Liver (tissue), 9 donors: Measurements from ENCODE around the gene TFF1. TPM values are rescaled to one million over a fixed set of nuclear protein-coding genes. Genes with fewer than 3 reads are reported as not detected.
A peak's percentile ranks its signal among the peaks of the same experiment; 100 is the strongest.

Experiments
- DNase-seq: peaks from one replicate; pipeline ENCODE4 v3.0.0-alpha.2; 2017; ENCODE audit warnings: low spot score
- H3K27ac ChIP-seq, 2 donors: one replicate each; pipeline ENCODE4 v1.7.0; 2013; ENCODE audit warnings: inconsistent platforms in 2 of 2, low read length in 2 of 2, control low read depth in 1 of 2, low read depth in 1 of 2, mild to moderate bottlenecking in 1 of 2
- H3K27me3 ChIP-seq, 4 donors: one replicate each; pipeline versions ENCODE4 v1.6.1 to v1.7.0; 2013; ENCODE audit warnings: low read length in 3 of 4, inconsistent platforms in 1 of 4, mild to moderate bottlenecking in 1 of 4, moderate library complexity in 1 of 4; ENCODE audit not compliant: control insufficient read depth in 4 of 4, insufficient read depth in 4 of 4
- H3K36me3 ChIP-seq, 4 donors: one replicate each; pipeline versions ENCODE4 v1.6.1 to v1.7.0; 2013; ENCODE audit warnings: low read length in 3 of 4, mild to moderate bottlenecking in 3 of 4, low read depth in 1 of 4, moderate library complexity in 1 of 4; ENCODE audit not compliant: control insufficient read depth in 4 of 4, insufficient read depth in 3 of 4
- H3K4me1 ChIP-seq, 4 donors: one replicate each; pipeline versions ENCODE4 v1.6.1 to v1.7.0; 2013; ENCODE audit warnings: low read length in 3 of 4, mild to moderate bottlenecking in 3 of 4, moderate library complexity in 1 of 4; ENCODE audit not compliant: control insufficient read depth in 4 of 4, insufficient read depth in 4 of 4
- H3K4me3 ChIP-seq, 3 donors: one replicate each; pipeline versions ENCODE4 v1.6.1 to v1.7.0; 2013; ENCODE audit warnings: low read length in 3 of 3, control low read depth in 1 of 3, low read depth in 1 of 3, mild to moderate bottlenecking in 1 of 3
- H3K9ac ChIP-seq, 2 donors: one replicate each; pipeline ENCODE4 v1.7.0; 2013; ENCODE audit warnings: low read length in 2 of 2, mild to moderate bottlenecking in 2 of 2, moderate library complexity in 2 of 2, control low read depth in 1 of 2, low read depth in 1 of 2
- H3K9me3 ChIP-seq, 4 donors: one replicate each; pipeline versions ENCODE4 v1.6.1 to v1.7.0; 2013; ENCODE audit warnings: low read length in 3 of 4; ENCODE audit not compliant: control insufficient read depth in 4 of 4
- ATF3 ChIP-seq: IDR thresholded peaks from 2 replicates; pipeline ENCODE4 v1.6.1; 2016; ENCODE audit warnings: antibody characterized with exemption
- CTCF ChIP-seq: fragments of 150-350 bp; IDR thresholded peaks from 2 replicates; pipeline ENCODE4 v1.5.1; 2017; ENCODE audit warnings: improper control_type of control experiment, low read depth, low read length; ENCODE audit not compliant: missing input control
- EGR1 ChIP-seq, 2 donors: IDR thresholded peaks; 2 replicates each; pipeline ENCODE4 v1.6.1; 2016 to 2018; ENCODE audit warnings: antibody characterized with exemption in 2 of 2, low read depth in 2 of 2
- FOXA1 ChIP-seq: IDR thresholded peaks from 2 replicates; pipeline ENCODE4 v1.6.1; 2016; ENCODE audit warnings: antibody characterized with exemption
- FOXA2 ChIP-seq: IDR thresholded peaks from 2 replicates; pipeline ENCODE4 v1.6.1; 2016; ENCODE audit warnings: antibody characterized with exemption
- GABPA ChIP-seq, 2 donors: IDR thresholded peaks in 1 of 2; conservative IDR thresholded peaks in 1 of 2; 2 replicates each; pipeline ENCODE4 v1.6.1; 2016; ENCODE audit warnings: antibody characterized with exemption in 2 of 2, mild to moderate bottlenecking in 1 of 2, moderate library complexity in 1 of 2
- HNF4A ChIP-seq, 2 donors: conservative IDR thresholded peaks; 2 replicates each; pipeline ENCODE4 v1.6.1; 2016; ENCODE audit warnings: antibody characterized with exemption in 2 of 2, mild to moderate bottlenecking in 2 of 2
- HNF4G ChIP-seq: IDR thresholded peaks from 2 replicates; pipeline ENCODE4 v1.6.1; 2016; ENCODE audit warnings: antibody characterized with exemption
- JUND ChIP-seq, 2 donors: IDR thresholded peaks; 2 replicates each; pipeline ENCODE4 v1.6.1; 2016; ENCODE audit warnings: antibody characterized with exemption in 2 of 2
- MAX ChIP-seq: IDR thresholded peaks from 2 replicates; pipeline ENCODE4 v1.6.1; 2016; ENCODE audit warnings: antibody characterized with exemption
- NR2F2 ChIP-seq: IDR thresholded peaks from 2 replicates; pipeline ENCODE4 v1.6.1; 2016; ENCODE audit warnings: antibody characterized with exemption
- RAD21 ChIP-seq, 2 donors: IDR thresholded peaks; 2 replicates each; pipeline ENCODE4 v1.6.1; 2016; ENCODE audit warnings: antibody characterized with exemption in 2 of 2, mild to moderate bottlenecking in 2 of 2
- REST ChIP-seq: IDR thresholded peaks from 2 replicates; pipeline ENCODE4 v1.6.1; 2016; ENCODE audit warnings: antibody characterized with exemption, mild to moderate bottlenecking
- RXRA ChIP-seq, 2 donors: IDR thresholded peaks; 2 replicates each; pipeline ENCODE4 v1.6.1; 2017 to 2018; ENCODE audit warnings: antibody characterized with exemption in 2 of 2, mild to moderate bottlenecking in 1 of 2
- SP1 ChIP-seq: IDR thresholded peaks from 2 replicates; pipeline ENCODE4 v1.6.1; 2018; ENCODE audit warnings: antibody characterized with exemption, mild to moderate bottlenecking
- TAF1 ChIP-seq: conservative IDR thresholded peaks from 2 replicates; pipeline ENCODE4 v1.6.1; 2016; ENCODE audit warnings: antibody characterized with exemption, mild to moderate bottlenecking
- YY1 ChIP-seq: IDR thresholded peaks from 2 replicates; pipeline ENCODE4 v1.6.1; 2016; ENCODE audit warnings: antibody characterized with exemption, mild to moderate bottlenecking
- ZBTB33 ChIP-seq: IDR thresholded peaks from 2 replicates; pipeline ENCODE4 v1.6.1; 2016; ENCODE audit warnings: antibody characterized with exemption
- WGBS: extraction: QIAGEN DNeasy Blood & Tissue Kit; methylation state at CpG from one replicate; pipeline ENCODE4 v1.1.7; 2013; 5-methylcytosine and 5-hydroxymethylcytosine counted together
- polyA plus RNA-seq, 2 donors: library from polyadenylated mRNA; stranded (reverse) in 1 of 2; unstranded in 1 of 2; fragments of 200-250 nt in 1 of 2; fragments of >200 nt in 1 of 2; fragmentation: Nextera tagmentation in 1 of 2; extraction: Ambion mirVana in 1 of 2; gene quantifications; one replicate each; pipeline versions ENCODE4 v1.2.1 to v1.2.3, GENCODE V29; 2013 to 2015
- total RNA-seq, 2 donors: library from RNA; depleted of rRNA; stranded (reverse); fragments of >200 nt; gene quantifications; one replicate each; pipeline ENCODE4 v1.2.3, GENCODE V29; 2014
- donor health status: healthy.
- donor health status: healthy.
- donor health status: healthy.
- donor health status: healthy.
- donor health status: healthy.

TFF1 gene
- total and polyA plus RNA-seq, 4 donors: not detected

GRCh38 chr21:42406866-42407265 lies 40.5 kb upstream of the TFF1 start:
- Histone ChIP-seq H3K9me3 (no peaks in the 10 kb centered on the region), H3K9ac (no peak overlapping the region), H3K4me3 (no peak overlapping the region), H3K27me3 (peaks cover 0 to 4% (median 0%) of the 10 kb centered on the region in 4 donors), H3K27ac (no peak overlapping the region), H3K36me3 (no peaks in the 10 kb centered on the region), H3K4me1 (peaks cover 0 to 3% (median 0%) of the 10 kb centered on the region in 4 donors)
- no peak for TF ChIP-seq JUND (IDR thresholded peaks at IDR 0.05)
- TF ChIP-seq TAF1: no peak
- TF ChIP-seq GABPA (IDR thresholded peaks at IDR 0.05 in 1 of 2, conservative IDR thresholded peaks at IDR 0.05 in 1 of 2): no peak
- no peak for TF ChIP-seq ATF3
- no peak for TF ChIP-seq ZBTB33
- TF ChIP-seq EGR1 (IDR thresholded peaks at IDR 0.05; ENCODE audit: low read depth in 2 of 2): no peak
- TF ChIP-seq YY1: no peak
- no peak for TF ChIP-seq CTCF
- TF ChIP-seq MAX: no peak
- no peak for TF ChIP-seq FOXA2
- no peak for TF ChIP-seq NR2F2
- no peak for TF ChIP-seq HNF4G
- no peak for TF ChIP-seq SP1
- TF ChIP-seq RAD21 (IDR thresholded peaks at IDR 0.05): no peak
- no peak for TF ChIP-seq HNF4A (conservative IDR thresholded peaks at IDR 0.05)
- no peak for TF ChIP-seq RXRA (IDR thresholded peaks at IDR 0.05)
- TF ChIP-seq FOXA1: no peak
- 68% methylated on average over 7 of the region's 7 CpGs for WGBS
- no peak for DNase-seq

- H3K4me1 ChIP-seq: peaks cover 0 to 3% (median 0%) of the 10 kb centered on the region in 4 donors
- peaks cover 0 to 4% (median 0%) of the 10 kb centered on the region in 4 donors for H3K27me3 ChIP-seq
- no peak for DNase-seq
- 67% methylated on average over 10 of the region's 10 CpGs for whole genome bisulfite sequencing
- H3K27ac ChIP-seq: peak overlapping the region in 1 of 2 donors; percentile 31
- no peaks in the 10 kb centered on the region for H3K9me3 ChIP-seq
- TF ChIP-seq ZBTB33 (no peak), HNF4G (no peak), REST (no peak), FOXA2 (no peak), TAF1 (no peak), GABPA (IDR thresholded peaks at IDR 0.05 in 1 of 2, conservative IDR thresholded peaks at IDR 0.05 in 1 of 2) (no peak), JUND (IDR thresholded peaks at IDR 0.05) (no peak), CTCF (no peak)
- no peak overlapping the region for H3K9ac ChIP-seq
- H3K4me3 ChIP-seq: no peak overlapping the region
- no peaks in the 10 kb centered on the region for H3K36me3 ChIP-seq
Observed at GRCh38 chr21:42406201-42406621, 39.9 kb upstream of the TFF1 start.
